Measurements from ENCODE around the gene CYB5D1.
"Not testable (repeated sequence)": the region's sequence is repeated elsewhere in the genome, so short reads cannot be mapped to it uniquely, and the experiment has no call there.

Gene CYB5D1

DNA sequence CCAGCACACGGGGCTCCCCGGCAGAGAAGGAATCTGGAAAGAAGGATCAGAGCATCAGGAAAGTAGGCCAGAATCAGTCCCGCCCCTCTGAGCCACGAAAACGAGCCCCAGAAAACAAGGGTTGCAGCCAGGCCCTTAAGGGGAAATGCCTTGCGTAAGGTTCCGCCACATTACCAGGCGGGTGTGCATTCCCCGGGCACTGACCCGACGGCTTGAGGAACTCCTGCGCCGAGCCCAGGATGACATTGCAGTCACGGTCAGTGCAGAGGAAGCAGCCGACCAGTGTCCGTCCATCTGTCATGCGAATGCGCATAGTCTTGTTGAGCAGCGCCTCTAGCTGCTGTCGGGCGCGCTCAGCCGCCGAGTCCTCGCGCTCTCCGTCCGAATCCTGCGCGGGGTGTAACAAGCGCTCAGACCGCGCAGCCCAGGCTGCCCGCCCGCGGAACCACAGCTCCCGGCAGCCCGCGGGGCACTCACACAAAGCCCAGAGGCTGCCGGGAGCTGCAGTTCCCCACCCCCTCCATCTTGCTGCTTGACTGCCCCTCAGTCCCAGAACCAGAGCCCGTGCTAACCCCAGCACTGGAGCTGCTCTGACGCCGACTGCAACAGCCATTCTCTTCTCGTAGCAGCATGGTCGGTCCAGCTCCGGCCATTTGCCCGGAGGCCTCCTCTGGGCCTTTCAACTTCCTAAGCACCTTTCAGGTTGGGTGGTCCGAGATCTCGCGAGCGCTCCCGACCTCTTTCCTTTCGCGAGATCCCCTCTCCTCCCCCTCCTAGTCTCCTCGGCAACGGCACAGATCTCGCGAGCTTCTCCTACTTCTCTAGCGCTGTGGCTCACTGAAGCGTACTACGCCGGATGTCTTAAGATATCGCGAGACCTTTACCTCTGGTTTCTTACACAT, 741 bp upstream of the CYB5D1 start, which contains the start of gene NAA38:
TSS of gene NAA38 (minus strand) at position 749 of the 902 bp plus-strand sequence. CDS start at position 653, 96 bp downstream.
- DNase-seq: peak; percentile 86 to 88

DNA sequence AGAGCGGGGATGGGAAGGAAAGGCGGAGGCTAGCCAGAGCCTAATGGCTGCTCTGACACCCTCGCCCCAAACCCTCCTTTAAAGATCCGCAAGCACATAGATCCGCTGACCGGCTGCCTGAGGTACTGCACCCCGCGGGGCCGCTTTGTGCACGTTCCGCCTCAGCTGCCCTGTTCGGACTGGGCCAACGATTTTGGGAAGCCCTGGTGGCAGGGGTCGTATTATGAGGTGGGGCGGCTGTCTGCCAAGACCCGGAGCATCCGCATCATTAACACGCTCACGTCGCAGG, 663 bp downstream of the CYB5D1 start:
- DNase-seq: no peak

DNA sequence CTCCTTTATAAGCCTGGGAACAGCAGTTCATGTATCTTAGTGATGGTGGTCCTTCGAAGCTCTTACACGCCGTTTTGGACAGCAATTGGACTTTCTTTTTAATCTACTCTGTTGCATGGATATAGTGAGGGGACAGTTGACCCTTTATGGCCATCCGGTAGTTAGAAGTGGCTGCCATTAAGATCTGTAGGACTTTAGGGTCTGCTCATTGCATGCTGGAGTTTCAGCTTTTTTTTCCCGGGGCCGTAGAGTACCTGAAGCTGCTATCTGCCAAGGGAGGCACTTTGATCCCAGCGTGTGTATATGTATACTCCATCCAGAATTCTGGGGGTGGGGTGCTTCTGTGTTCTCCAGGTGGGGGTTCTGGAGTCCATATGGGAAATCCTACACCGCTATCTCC, 1.2 kb downstream of the CYB5D1 start:
- DNase-seq: no peak

DNA sequence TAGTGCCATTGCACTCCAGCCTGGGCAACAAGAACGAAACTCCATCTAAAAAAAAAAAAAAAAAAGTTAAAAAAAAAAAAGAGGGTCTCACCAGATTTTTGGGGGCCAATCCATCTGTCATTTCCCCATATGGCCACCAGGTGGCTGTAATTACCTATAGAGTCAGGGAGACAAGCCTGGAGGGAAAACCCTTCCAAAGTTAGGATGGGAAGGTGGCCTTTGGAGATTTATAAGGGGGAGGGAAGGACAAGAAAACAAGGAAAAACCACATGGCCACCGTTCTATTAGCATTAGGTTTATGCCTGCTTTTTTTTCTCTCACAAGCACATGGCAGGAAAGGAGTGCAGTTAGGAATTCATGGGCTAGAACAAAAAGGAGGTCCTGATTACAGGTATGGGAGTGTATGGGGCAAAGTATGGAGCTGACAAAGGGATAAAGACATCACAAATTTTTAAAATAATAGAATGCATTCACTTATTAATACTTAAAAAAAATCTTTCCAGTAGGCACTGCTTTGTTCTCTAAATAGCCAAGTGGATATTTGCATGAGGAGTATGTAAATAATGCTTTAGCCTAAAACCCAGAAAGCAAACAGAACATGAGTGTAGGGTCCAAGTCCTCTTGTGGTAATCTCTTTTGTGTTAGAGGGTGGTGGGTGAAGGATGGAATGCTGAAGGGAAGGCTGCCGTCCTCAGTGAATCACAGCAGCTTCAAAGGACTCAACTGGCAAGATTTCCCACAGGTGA, 5.1 kb downstream of the CYB5D1 start:
- no peak for DNase-seq

DNA sequence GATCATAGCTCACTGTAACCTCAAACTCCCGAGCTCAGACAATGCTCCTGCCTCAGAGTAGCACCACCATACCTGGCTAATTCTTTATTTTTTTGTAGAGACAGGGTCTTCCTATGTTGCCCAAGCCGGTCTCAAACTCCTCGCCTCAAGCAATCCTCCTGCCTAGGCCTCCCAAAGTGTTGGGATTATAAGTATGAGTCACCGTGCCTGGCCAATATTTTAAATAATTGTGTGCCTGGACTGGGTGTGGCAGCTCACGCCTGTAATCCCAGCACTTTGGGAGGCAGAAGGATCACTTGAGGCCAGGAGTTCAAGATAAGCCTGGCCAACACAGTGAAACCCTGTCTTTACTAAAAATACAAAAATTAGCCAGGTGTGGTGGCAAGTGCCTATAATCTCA, 6.6 kb downstream of the CYB5D1 start:
- not testable (repeated sequence) for DNase-seq

DNA sequence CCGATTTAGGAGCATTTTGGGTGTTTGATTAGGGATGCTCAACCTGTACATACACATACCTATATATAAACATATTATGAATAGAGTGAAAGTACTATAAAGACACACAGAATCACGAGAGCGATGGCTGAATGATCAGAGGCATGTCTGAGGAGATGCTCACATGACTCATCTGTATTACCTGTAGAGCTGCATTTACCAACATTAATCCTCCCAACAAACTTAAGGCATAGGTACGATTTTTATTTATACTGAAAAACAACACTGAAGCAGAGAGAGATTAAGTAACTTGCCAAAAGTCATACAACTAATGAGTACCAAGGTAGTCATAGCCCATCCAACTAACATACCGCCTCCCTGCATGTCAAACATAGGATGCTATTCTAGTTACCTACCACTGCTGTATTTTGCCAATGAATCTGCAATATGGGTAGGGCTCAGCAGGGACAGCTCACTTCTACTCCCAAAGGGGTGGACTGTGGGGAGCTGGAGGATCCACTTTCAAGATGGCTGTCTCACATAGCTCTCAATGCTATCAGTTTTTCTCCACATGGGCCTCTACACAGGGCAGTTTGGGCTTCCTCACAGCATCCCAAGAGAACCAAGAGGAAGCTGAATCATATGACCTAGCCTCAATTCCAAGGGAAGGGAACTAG, 7.3 kb downstream of the CYB5D1 start:
- DNase-seq: no peak

DNA sequence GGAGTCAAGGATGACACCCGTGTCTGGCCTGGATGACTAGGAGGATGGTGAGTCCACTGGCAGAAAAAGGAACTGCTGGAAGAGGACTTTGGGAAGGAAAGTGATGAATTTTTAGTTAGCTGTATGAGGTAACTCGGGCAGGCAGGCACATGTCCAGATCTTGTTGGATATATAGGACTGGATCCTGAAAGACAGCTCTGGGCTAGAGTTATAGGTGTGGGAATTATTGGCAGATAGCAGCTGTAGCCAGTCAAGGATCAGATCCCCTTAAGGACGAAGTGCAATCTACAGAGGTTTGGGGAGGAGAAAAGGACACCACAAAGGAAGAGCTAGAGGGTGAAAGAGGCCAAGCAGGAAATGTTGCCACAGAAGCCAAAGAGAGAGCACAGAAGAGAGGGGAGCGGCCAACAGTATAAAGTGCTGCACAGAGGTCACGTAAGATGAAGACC, 10.1 kb downstream of the CYB5D1 start:
- no peak for DNase-seq

DNA sequence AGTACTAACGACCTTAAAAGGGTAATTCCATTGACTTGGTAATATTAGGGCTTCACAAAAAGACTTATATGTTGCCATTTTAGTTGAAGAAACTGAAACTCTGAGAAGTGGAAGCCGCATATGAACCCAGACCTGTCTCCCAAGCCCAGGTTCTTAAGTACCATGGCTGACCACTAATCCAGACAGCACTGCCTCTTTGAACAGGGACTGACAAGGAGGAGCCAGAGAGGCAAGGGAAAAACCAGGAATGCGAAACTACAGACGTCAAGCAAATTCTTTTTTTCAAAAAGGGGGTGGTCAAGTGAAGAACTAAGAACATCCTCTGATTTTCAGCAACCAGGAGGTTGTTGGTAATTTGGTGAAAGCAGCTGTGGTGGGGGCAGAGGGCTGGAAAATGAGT, 15.2 kb downstream of the CYB5D1 start:
- DNase-seq: no peak

DNA sequence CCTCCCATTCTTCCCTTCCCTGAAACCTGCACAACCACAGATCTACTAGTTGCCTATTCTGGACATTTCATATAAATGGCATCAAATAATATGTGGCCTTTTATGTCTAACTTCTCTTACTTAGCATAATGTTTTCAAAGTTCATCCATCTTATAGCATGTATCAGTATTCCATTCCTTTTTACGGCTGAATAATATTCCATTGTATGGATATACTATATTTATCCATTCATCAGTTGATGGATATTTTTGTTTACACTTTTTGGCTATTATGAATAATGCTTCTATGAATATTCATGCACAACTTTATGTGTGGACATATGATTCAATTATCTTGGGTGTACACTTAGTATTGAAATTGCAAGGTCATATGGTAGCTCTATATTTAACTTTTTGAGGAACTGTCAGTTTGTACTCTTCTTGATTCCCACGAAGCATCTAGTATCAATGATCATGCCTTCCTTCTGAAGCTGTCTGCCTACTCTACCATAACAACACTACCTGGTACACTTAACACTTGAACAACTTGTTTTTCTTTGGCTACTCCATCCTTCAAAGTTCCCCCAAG, 18.1 kb downstream of the CYB5D1 start:
- DNase-seq: no peak

DNA sequence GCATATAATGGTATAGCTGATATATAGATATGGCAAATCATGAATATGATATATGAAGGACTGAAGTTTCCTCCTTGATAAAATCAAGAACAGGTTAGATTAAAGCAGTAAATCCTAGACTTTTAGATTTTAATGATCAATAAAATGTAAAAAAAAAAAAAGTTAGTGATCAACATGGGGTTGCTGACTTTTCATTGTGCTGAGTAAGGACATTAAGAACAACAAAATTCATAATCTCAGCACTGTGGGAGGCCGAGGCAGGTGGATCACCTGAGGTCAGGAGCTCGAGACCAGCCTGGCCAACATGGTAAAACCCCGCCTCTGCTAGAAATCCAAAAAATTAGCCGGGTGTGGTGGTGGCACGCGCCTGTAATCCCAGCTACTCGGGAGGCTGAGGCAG, 20.4 kb downstream of the CYB5D1 start:
- DNase-seq: no peak

DNA sequence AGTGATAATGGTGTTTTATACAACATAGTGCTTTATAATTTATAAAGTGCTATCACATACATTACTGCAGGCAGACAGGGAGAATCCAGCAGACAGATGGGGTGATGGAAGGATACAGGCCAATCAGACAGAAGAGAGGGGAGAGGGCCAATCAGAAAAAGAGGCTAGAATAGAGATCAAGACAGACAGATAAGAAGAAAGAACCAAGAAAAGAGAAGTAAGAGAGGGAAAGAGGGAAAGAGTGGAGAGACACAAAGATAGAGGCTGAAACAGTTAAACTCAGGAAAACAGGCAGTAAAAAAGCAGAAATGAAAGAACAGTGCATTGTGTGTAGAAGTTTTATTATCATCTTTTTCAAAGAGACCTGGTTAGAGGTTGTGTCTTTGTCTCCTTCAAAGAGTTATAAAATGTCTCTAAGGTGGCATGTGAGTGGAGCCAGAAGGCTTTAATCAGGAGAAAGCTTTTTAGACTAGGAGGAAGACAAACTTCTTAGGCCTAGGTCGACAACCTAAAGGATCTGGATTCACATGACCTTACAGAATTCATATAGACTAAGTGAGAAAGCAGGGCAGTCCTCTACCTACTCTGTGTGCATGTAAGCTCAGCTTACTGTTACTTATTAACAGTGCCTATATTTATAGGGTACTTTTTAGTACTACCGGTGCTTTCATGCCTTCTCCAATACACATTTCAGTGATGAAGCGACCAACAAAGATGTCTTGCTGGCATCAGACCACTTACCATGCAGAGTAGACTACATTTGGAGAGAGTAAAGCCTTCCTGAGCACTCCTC, 22.5 kb downstream of the CYB5D1 start:
- no peak for DNase-seq

DNA sequence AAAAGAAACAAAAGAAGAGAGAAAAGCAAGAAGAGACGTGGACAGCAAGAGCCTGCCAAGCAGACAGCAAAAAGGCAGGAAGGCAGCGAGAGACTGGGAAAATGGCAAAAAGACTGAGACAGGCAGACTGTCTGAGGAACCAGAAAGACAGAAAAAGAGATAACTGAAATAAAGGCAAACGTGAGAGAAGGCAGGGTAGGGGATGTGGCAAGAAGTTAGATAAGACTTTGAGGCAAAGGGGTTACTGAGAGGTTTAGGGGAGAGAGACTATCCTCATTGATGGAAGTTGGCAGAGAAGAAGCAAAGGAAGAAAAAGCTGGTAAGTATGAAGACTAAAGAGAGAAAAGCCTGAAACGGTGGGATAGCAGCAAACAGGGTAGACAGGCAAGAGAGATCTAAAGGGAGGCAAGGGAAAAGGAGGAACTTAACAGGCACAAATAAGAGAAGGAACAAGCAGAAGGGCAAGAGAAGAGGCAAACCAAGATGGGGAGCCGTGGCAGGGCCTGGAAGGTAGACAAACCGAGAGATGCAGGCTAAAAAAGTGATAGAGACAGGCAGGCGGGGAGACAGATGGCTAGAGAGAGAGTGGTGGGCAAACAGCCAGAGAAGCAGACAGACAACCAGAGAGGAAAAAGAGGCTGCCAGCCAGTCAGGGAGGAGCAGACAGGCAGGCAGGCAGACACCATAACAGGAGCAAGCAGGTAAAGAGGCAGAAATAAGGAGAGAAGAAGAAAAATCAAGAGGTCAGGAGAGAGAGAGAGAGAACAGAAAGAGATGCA, 23.7 kb downstream of the CYB5D1 start:
- DNase-seq: no peak

DNA sequence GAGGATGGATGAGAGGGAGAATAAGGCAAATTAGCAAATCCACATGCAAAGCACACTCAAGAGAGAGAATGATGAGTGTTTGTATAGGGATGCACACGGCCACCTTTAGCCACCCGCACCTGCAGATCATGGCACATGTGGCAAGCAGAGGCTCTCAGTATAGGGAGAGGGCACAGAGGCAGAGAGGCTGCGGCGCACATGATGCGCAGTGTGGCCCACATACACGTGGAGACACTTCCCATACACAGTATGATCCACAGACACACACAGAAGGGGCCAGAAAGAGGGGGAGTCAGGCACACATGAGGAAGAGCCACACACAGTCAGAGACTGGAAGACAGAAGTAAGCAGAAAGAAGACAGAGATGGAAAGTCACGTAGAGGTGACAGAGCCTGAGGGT, 24.3 kb downstream of the CYB5D1 start:
- no peak for DNase-seq

DNA sequence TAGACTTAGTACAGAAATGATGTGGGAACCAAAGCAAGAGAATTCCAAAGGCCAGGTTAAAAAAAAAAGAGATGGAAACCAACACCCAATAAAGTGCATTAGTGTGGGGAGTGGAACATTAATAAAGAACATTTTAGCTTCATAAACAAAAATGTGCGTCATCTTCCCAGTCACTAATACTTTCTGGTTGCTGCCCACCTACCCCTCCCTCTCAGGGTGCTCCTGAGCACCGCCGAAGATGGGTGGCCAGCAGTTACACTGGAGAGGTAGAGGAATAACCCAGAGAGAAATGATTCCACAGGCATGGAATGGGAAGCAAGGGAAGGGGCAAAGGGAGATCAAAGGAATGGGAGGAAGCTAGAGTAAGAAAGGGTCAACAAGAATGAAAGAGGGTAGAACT, 24.8 kb downstream of the CYB5D1 start:
- DNase-seq: no peak

DNA sequence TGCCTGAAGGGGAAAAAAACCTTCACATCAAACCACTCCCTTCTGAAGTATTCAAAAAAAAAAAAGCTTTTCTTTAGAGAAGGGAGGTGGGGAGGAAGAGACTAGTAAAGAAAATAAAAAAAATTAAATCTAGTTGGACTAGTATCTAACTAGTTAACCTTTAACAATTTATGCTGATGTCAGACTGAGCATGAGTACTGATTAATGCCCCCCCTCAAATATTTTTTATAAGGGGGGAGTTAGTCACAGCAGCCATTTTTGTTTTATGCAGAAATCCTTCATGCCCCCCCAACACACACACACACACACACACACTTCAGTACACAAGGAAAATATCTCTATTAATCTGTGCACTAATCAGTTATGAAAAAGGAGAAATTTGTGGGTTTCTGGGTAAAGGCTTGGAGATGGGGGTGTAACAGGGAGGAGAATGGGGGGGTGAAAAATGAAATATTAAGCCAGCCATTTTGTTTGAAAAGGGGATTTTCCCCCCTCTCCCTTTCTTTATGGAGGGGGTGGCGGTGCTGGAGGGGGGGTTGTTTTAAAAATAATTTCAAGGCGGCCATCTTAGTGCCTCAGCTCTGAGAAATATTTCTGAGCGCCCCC, 26.1 kb downstream of the CYB5D1 start:
- no peak for DNase-seq

DNA sequence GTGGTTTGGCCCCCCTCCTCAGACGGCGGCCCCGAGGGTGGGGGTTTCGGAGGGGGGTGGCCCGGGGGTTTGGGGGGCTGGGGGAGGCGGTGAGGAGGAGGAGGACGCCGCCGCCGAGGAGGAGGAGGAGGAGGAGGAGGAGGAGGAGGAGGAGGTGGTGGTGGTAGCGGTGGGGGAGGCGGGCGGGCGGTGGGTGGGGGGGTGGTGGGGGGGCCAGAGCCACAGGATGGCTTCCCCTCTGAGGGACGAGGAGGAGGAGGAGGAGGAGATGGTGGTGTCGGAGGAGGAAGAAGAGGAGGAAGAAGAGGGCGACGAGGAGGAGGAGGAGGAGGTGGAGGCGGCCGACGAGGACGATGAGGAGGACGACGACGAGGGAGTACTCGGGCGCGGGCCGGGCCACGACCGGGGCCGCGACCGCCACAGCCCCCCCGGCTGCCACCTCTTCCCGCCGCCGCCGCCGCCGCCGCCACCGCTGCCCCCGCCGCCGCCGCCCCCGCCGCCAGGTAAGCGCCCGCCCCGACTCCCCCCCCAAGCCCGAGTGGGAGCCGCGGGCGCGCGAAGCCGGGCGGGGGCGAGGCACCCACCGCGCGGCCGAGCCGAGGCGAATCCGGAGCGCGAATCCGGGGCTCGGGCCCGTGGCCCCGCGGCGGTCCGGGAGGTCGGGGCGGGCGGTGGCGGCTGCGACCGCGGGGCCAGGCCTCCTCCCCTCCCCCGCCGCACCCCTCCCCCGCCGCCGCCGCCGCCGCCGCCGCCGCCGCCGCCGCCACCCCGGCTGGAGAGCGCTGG, 27.0 kb downstream of the CYB5D1 start:
- no peak for DNase-seq

DNA sequence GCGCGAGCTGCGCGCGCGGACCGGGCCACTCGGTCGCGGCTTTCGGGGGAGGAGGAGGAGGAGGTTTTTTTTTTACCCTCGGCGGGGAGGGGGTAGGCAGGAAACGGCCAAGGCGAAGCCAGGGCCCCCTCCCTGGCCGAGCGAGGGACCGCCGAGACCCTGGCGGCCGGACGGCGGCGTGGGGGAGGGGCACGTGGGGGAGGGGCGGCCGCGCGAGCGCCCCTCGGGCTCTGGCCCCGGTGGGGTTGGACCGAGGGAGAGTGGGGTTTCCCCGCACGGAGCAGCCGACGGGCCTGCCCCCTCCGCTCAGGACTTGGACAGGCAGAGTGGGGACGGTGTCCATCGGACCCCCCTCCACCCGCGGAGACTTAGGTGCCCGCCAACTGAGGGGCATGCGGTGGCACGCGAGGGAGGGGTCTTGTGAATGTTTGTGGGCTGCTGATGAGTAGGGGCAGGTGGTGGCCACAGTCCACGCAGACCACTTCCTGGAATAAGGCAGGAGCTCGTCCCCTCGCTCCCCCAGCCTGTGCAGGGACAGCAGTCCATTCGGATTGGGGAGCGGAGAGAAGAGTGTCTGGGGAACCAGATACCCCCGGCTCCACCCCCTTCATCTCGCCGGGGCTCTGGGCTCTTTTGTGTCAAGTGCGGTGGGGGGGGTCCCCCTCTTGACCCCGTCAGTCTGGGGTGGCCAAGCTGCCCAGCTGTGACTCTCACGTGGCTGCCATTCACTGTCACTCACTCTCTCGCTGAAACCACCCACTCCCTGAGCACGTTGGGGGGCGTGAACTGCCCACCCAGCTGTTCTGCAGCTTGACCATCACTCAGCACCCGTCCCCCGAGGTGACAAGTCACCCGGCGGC, 27.8 kb downstream of the CYB5D1 start:
- peak; percentile 2 to 15 for DNase-seq

DNA sequence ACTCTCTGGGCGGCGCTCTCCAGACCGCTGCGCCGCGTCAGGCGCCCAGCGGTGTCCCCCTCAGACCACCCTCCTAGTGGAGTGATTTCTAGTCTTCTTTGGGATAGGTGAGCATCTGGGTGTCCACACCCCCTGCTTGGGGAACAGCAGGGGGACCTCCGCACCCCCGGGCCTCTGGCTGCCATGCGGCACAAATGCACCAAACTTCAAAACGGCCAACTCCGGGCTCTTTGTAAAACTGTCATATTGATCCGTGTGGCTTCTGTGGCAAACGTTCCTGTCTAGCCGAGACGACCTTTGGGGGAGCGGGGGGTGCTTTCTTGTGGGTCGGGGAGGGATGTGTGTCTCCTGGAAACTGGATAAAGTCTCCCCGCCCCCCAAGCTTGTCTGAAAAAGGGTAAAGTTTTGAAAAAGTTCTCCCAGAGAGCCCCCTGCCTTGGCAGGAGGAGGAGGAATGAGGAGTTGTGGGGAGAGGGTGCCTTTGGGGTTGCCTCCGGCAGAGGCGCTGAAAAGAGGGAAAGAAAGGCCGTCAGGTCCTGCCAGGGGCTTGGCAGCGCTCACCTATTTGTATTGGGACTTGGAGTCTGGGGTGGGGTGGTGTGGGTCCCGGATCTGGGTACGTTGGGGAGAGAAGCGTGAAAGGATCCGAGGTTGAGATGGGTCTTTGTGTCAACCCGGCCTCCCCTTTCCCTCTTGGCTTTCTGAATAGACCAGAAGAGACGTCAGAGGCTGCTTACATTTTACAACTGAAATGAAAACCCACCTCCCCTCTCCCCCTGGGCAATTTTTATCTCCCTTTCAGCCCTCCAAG, 28.6 kb downstream of the CYB5D1 start:
- peak in 1 of 2 experiments; percentile 6 for DNase-seq
